ENCODE results near the gene ING5.
"Not testable (repeated sequence)": the region's sequence is repeated elsewhere in the genome, so short reads cannot be mapped to it uniquely, and the experiment has no call there.

Gene ING5
- 3.7 to 24.1 (median 14.4) reads per million in 18 experiments for total RNA-seq

GRCh38 chr2:241701399-241702154, at the start of gene ING5:
Gene ING5 (plus strand): TSS chr2:241702039. CDS start chr2:241702066, 27 bp downstream.
- peak; percentile 91 to 97 for DNase-seq

GRCh38 chr2:241652142-241652541, 49.7 kb upstream of the ING5 start:
- no peak for DNase-seq

- no peak for DNase-seq
These were observed 49.1 kb upstream of the ING5 start for GRCh38 chr2:241652722-241653121.

- DNase-seq = no peak
These were observed 48.6 kb upstream of the ING5 start for GRCh38 chr2:241653210-241653750.

- DNase-seq = no peak
These were observed 47.3 kb upstream of the ING5 start for GRCh38 chr2:241654551-241654950.

- DNase-seq = no peak
These were observed 46.2 kb upstream of the ING5 start for GRCh38 chr2:241655516-241656189.

- DNase-seq = no peak
These were observed 45.6 kb upstream of the ING5 start for GRCh38 chr2:241656190-241656741.

GRCh38 chr2:241657786-241658254, 44.0 kb upstream of the ING5 start:
- no peak for DNase-seq

- DNase-seq = peak in 1 of 2 donors; percentile 33
These were observed 43.5 kb upstream of the ING5 start for GRCh38 chr2:241658296-241658695.

GRCh38 chr2:241659150-241659739, 42.6 kb upstream of the ING5 start:
- DNase-seq = peak; percentile 43 to 62

GRCh38 chr2:241660593-241661213, 41.1 kb upstream of the ING5 start:
- no peak for DNase-seq

GRCh38 chr2:241662731-241663130, 39.1 kb upstream of the ING5 start:
- DNase-seq = not testable (repeated sequence)

GRCh38 chr2:241665731-241666440, 36.0 kb upstream of the ING5 start:
- no peak for DNase-seq

GRCh38 chr2:241666627-241667400, 35.0 kb upstream of the ING5 start:
- no peak for DNase-seq

GRCh38 chr2:241668354-241668753, 33.5 kb upstream of the ING5 start:
- DNase-seq = no peak

GRCh38 chr2:241668839-241669238, 33.0 kb upstream of the ING5 start:
- DNase-seq = no peak

GRCh38 chr2:241670333-241671110, 31.3 kb upstream of the ING5 start:
- DNase-seq = no peak

- no peak for DNase-seq
These were observed 30.2 kb upstream of the ING5 start for GRCh38 chr2:241671457-241672240.

Measured in inflammatory macrophage (primary cell).